GM18873 (cell line): ENCODE results near the gene DNM3.

Experiments used
- ATAC-seq: cut with Tn5 transposase; IDR thresholded peaks from one replicate; pipeline ENCODE4 v1.9.1; 2021; ENCODE audit warnings: mild to moderate bottlenecking, moderate library complexity, moderate number of reproducible peaks; ENCODE audit not compliant: unreplicated experiment, low FRiP score

Gene DNM3

GRCh38 chr1:172148707-172149106 is 307.4 kb downstream of the DNM3 start:
- ATAC-seq: no peak

- ATAC-seq: no peak
These were observed 308.0 kb downstream of the DNM3 start for GRCh38 chr1:172149346-172149745.

GRCh38 chr1:172154551-172154950 is 313.3 kb downstream of the DNM3 start:
- peak; percentile 94 for ATAC-seq

GRCh38 chr1:172155766-172156165 is 314.5 kb downstream of the DNM3 start:
- ATAC-seq: no peak

- no peak for ATAC-seq
These were observed 320.9 kb downstream of the DNM3 start for GRCh38 chr1:172162236-172162635.

- ATAC-seq: no peak
These were observed 322.4 kb downstream of the DNM3 start for GRCh38 chr1:172163498-172164215.

GRCh38 chr1:172165403-172165802 is 324.1 kb downstream of the DNM3 start:
- no peak for ATAC-seq

- no peak for ATAC-seq
These were observed 326.7 kb downstream of the DNM3 start for GRCh38 chr1:172167796-172168596.

GRCh38 chr1:172168597-172168872 is 327.2 kb downstream of the DNM3 start:
- no peak for ATAC-seq

- ATAC-seq: no peak
These were observed 328.5 kb downstream of the DNM3 start for GRCh38 chr1:172169836-172170235.

- no peak for ATAC-seq
These were observed 331.1 kb downstream of the DNM3 start for GRCh38 chr1:172172352-172172831.

- no peak for ATAC-seq
These were observed 334.9 kb downstream of the DNM3 start for GRCh38 chr1:172176206-172176605.

- ATAC-seq: no peak
These were observed 336.6 kb downstream of the DNM3 start for GRCh38 chr1:172177849-172178248.

GRCh38 chr1:172178886-172179285 is 337.6 kb downstream of the DNM3 start:
- no peak for ATAC-seq

- no peak for ATAC-seq
These were observed 338.6 kb downstream of the DNM3 start for GRCh38 chr1:172179918-172180317.

GRCh38 chr1:172180501-172181285 is 339.4 kb downstream of the DNM3 start:
- peak; percentile 43 for ATAC-seq

- peak; percentile 2 for ATAC-seq
These were observed 343.4 kb downstream of the DNM3 start for GRCh38 chr1:172184506-172185191.

GRCh38 chr1:172185211-172185610 is 343.9 kb downstream of the DNM3 start:
- peak; percentile 49 for ATAC-seq

GRCh38 chr1:172185996-172186395 is 344.7 kb downstream of the DNM3 start:
- no peak for ATAC-seq

GRCh38 chr1:172201572-172201971 is 360.3 kb downstream of the DNM3 start:
- no peak for ATAC-seq
